HL-60/S4 treated with retinoic acid at 250 ng/mL for 4 days and 3 days (cell line): Measurements from ENCODE around the gene C1QTNF3.
"Not testable (repeated sequence)": the region's sequence is repeated elsewhere in the genome, so short reads cannot be mapped to it uniquely, and the experiment has no call there.

Experiments used
- in situ Hi-C: fragments of 300-500 bp; cut with MboI; formaldehyde crosslinking; loops from 2 replicates; pipeline ENCODE4 v1.7.0; 2022; ENCODE audit warnings: low sequenced_read_pairs

C1QTNF3 gene

GRCh38 chr5:34051374-34051980 is 8.5 kb upstream of the C1QTNF3 start:
- in situ Hi-C loops: no loop called here

DNA sequence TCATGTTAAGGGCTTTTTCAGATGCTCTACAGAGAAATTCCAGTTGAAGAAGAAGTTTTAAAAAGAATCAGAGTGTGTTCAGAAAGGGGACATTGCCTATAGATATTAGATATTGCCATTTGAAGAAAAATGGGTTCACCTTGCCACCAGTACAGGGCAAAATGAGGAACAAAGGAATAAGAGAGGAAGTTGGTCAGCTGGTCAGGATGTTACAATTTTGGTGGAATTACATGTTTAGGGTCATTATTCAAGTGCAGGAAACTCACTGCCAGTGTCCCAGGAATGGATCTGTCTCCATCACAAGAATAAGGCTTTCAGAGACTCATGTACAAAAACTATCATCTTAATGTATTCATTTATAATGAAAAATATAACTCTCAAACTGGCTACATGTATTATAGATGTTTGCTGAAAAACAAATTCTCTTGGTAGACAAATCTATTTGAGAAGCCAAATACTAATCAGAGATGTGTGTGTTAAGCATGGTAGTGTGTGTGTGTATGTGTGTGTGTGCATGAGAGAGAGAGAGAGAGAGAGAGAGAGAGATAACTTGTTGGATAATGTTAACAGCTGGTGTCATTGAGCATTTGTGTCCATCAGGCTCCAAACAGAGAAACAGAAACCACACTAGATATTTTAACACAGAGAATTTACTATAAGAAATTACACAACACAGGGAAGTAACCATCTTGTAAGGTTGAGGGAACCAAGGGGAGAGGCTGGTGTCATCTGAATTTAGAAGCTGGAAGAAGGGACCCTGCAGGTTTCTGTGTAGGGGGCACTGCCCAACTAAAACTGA is 5.0 kb upstream of the C1QTNF3 start:
- in situ Hi-C loops: no loop called here

GRCh38 chr5:34047143-34047542 is 4.1 kb upstream of the C1QTNF3 start:
- in situ Hi-C loops: no loop called here

GRCh38 chr5:34045996-34046395 is 3.0 kb upstream of the C1QTNF3 start:
- in situ Hi-C loops: no loop called here

DNA sequence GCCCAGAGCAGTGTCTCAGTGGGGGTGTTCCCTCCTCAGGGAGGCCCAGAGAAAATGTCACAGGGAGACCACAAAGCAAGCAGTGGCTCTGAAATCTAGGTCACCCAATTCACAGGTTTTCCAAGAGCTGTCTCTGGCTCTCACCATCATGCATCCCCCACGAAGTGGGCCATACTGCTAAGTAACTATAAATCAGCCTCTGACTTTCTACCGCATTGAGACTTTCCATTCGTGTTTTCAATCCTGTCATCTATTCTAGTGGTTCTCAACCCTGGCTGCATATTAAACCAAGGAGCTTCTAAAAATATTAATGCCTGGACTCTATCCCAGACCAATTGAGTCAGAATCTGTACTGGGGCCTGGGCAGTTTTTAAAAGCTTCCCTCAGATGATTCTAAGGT is 2.0 kb upstream of the C1QTNF3 start:
- in situ Hi-C loops: no loop called here

- in situ Hi-C loops: no loop called here
Observed at GRCh38 chr5:34042321-34042720, 692 bp downstream of the C1QTNF3 start.

DNA sequence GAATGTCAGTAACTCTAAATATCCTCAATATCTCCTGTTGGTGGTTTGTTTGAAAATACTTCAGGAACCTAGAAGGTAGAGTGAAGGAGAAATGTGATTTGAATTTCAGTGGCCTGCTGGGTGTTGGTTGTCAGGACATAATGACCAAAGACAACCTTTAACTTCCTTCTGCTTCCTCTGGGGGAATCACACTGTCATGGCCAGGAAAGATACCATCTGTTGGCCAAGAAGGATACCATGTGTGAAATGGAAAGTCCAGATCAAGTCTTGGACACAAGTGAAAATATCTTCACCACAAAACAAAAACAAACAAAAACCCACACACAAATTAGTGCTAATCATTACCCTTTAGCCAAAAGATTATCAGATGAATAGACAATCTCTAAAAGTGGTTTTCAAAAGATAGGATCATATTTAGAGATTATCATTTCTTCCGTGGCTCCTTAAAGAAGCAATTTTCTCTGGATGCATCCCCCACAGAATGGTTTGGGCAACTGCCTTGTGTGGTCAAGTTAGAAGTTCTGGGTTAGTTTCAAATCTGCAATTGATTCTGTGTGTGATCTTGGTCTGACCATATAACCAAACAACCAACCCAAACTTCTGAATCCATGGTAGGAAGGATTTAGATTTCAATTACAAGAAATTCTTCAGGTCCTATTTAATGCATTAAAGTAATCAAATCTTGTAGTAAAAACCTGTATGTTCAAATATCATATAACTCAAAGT is 1.6 kb downstream of the C1QTNF3 start:
- in situ Hi-C loops: no loop called here

DNA sequence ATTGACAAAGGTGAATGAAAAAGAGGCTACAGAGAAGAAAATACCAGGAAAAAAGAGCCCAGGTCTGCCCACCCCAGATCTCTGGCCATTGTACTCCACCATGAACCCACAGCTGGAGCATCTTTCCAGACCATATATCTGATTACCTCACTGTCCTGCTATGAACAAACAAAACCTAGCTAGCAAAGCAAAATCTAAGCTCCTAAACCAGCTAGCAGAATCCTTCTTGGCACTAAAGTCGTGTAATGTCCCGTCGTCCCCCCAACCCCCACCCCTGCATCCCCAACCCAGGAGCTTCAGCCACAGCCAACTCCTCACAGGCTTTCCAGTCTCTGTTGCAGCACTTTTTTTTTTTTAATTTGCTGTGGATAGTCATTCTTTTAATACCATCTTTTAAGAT is 2.5 kb downstream of the C1QTNF3 start:
- in situ Hi-C loops: no loop called here

- in situ Hi-C loops: no loop called here
Observed at GRCh38 chr5:34039398-34040157, 3.4 kb downstream of the C1QTNF3 start.

GRCh38 chr5:34038838-34039237 is 4.2 kb downstream of the C1QTNF3 start:
- in situ Hi-C loops: no loop called here

DNA sequence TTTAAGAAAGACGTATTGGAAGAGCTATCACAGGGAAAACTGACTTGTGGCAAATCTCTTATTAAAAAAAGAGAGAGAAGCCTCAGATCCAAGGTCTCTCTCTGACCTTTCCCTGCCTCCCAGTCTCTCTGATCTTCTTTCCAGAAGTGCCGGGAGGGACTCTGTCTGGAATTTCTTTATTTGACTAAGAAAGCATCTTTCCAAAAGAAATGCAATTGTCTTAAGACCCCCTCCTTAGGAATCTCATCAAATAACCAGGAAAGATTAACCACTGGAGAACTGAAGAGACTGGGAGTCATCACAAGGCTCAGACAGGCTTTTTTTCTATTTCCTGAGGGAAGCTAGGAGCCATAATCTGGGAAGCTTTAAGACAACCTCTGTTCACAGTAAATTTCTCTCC is 4.6 kb downstream of the C1QTNF3 start:
- in situ Hi-C loops: no loop called here

GRCh38 chr5:34037726-34038125 is 5.3 kb downstream of the C1QTNF3 start:
- in situ Hi-C loops: no loop called here

DNA sequence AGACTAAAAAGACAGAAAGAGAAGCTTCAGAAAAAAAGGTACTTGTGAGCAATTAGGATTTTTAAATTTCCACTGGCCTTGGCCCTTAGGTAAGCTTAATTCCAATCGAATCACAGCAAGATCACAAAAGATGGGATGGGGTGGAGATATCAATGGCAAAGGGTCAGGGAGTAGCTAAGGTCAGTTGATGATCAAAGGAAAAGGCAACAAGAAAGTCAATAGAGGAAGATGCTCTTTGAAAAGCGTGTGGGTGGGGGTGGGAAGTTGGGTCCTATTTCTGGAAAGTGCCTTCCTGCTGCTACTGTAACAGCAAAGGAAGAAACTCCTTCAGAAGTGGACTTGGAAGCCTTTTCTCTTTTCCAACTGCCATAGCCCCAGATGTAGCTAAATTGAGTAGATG is 7.3 kb downstream of the C1QTNF3 start:
- in situ Hi-C loops: no loop called here

GRCh38 chr5:34034534-34035327 is 8.3 kb downstream of the C1QTNF3 start:
- in situ Hi-C loops: no loop called here

GRCh38 chr5:34031966-34032365 is 11.0 kb downstream of the C1QTNF3 start:
- in situ Hi-C loops: no loop called here

DNA sequence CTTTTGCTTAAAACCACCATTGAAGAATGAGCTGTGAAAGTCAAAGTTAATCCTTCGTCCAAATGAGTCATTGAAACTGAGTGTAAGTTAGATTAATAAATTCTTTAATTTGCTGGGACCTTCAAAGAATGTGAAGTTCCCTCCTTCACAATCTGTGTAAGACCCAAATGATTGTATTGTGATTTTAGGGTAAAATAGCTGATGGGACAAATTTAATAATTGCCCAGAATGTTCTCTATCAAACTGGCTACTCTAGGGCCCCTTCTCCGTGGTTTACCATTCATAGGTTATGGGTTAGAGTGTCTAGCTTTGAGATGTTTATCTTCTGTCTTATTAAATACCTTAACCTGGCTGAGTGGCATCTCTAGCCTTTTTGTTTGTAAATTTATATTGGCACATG is 11.9 kb downstream of the C1QTNF3 start:
- in situ Hi-C loops: no loop called here

GRCh38 chr5:34030585-34030984 is 12.4 kb downstream of the C1QTNF3 start:
- in situ Hi-C loops: not testable (repeated sequence)

DNA sequence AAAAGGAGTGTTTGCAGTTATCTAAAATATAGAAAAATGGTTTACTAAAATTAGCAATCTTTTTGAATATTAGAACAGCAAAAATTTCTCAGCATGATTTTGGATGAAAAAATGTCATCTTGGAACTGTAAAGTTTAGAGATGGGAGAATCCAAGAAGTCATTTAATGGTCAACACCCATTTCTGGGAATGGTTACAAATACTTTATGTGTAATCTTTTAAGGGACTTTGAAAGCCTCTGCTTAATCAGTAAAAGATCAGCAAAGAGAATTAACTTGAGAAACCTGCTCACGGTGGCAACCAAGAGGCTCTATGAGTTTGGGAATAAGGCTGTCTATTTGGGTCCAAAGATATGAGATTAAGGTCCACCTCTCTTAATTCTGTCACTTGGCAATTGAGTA is 13.0 kb downstream of the C1QTNF3 start:
- in situ Hi-C loops: no loop called here

DNA sequence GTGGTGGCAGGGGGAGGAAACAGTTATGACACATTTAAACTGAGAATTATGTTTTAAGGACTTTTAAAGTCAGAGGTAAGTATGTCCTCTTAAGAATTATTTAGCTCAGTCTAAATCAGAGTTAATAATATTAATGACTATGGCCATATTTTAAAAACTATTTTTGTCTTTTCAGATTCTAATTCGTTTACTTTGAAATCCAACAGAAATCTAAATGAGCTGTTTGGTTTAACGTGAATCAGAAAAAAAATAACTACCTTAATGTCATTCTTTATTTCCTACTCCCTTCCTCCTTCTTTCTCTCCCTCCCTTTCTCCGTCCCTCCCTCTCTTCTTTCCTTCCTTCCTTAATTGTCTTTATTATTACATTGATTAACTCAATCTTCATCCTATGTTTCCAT is 14.7 kb downstream of the C1QTNF3 start:
- in situ Hi-C loops: no loop called here

- in situ Hi-C loops: no loop called here
Observed at GRCh38 chr5:34026089-34026761, 16.8 kb downstream of the C1QTNF3 start.
